WTC11 (cell line): ENCODE measurements around the gene GUCA2B.

Source experiments
- AFF4 ChIP-seq: sonication (generic); formaldehyde crosslinking; IDR thresholded peaks from 2 replicates; pipeline ENCODE4 v1.8.1; 2023; ENCODE audit warnings: mild to moderate bottlenecking, missing genetic modification reagents, borderline replicate concordance
- CTCF ChIP-seq: fragments of 200-600 bp; IDR thresholded peaks from 2 replicates; pipeline ENCODE4 v1.8.0; 2022; ENCODE audit warnings: antibody characterized with exemption

- TF ChIP-seq CTCF (no peak), AFF4 (no peak)
These were observed 5.0 kb upstream of the GUCA2B start for GRCh38 chr1:42148166-42148565.
